H9 (cell line): Measurements from ENCODE around the gene TNFRSF19. TPM values are rescaled to one million over a fixed set of nuclear protein-coding genes. Genes with fewer than 3 reads are reported as not detected.

Experiments
- DNase-seq: peaks from one replicate; pipeline ENCODE4 v3.0.0-alpha.2; 2017
- H2AFZ ChIP-seq: one replicate; pipeline ENCODE4 v1.6.1; 2013; ENCODE audit warnings: mild to moderate bottlenecking, low read length, control low read depth, moderate library complexity
- H2AK5ac ChIP-seq: 2 replicates; pipeline ENCODE4 v1.6.1; 2013; ENCODE audit warnings: low read length, control low read depth, mixed read lengths; ENCODE audit not compliant: insufficient read length
- H2BK120ac ChIP-seq: one replicate; pipeline ENCODE4 v1.6.1; 2013; ENCODE audit warnings: low read depth, mild to moderate bottlenecking, low read length, control low read depth, inconsistent platforms; ENCODE audit not compliant: poor library complexity, severe bottlenecking
- H2BK12ac ChIP-seq: 2 replicates; pipeline ENCODE4 v1.6.1; 2013; ENCODE audit warnings: low read length, control low read depth, mixed read lengths, low read depth; ENCODE audit not compliant: insufficient read length
- H2BK15ac ChIP-seq: 2 replicates; pipeline ENCODE4 v1.6.1; 2013; ENCODE audit warnings: low read depth, low read length, control low read depth
- H2BK20ac ChIP-seq: one replicate; pipeline ENCODE4 v1.6.1; 2013; ENCODE audit warnings: low read depth, mild to moderate bottlenecking, low read length, control low read depth, inconsistent platforms; ENCODE audit not compliant: poor library complexity, severe bottlenecking
- H2BK5ac ChIP-seq: 2 replicates; pipeline ENCODE4 v1.6.1; 2013; ENCODE audit warnings: low read length, control low read depth, mixed read lengths; ENCODE audit not compliant: insufficient read length
- H3K14ac ChIP-seq: 2 replicates; pipeline ENCODE4 v1.6.1; 2013; ENCODE audit warnings: low read length, control low read depth; ENCODE audit not compliant: insufficient read depth
- H3K18ac ChIP-seq: 2 replicates; pipeline ENCODE4 v1.6.1; 2013; ENCODE audit warnings: low read depth, mild to moderate bottlenecking, mixed read lengths, low read length, control low read depth; ENCODE audit not compliant: insufficient read length
- H3K23ac ChIP-seq: 2 replicates; pipeline ENCODE4 v1.6.1; 2013; ENCODE audit warnings: low read length, control low read depth, mixed read lengths, low read depth; ENCODE audit not compliant: insufficient read length
- H3K23me2 ChIP-seq: 2 replicates; pipeline ENCODE4 v1.6.1; 2013; ENCODE audit warnings: low read depth, mild to moderate bottlenecking, mixed read lengths, low read length, control low read depth; ENCODE audit not compliant: insufficient read length, poor library complexity, severe bottlenecking
- H3K27ac ChIP-seq: 2 replicates; pipeline ENCODE4 v1.5.1; 2013; ENCODE audit warnings: low read length, control low read depth, mixed read lengths, low read depth; ENCODE audit not compliant: insufficient read length
- H3K27me3 ChIP-seq: 2 replicates; pipeline ENCODE4 v1.6.1; 2013; ENCODE audit warnings: low read length, control low read depth, inconsistent platforms; ENCODE audit not compliant: insufficient read depth
- H3K4ac ChIP-seq: 2 replicates; pipeline ENCODE4 v1.6.1; 2013; ENCODE audit warnings: low read depth, mild to moderate bottlenecking, control low read depth, inconsistent platforms, low read length, moderate library complexity
- H3K4me1 ChIP-seq: 2 replicates; pipeline ENCODE4 v1.6.1; 2013; ENCODE audit warnings: low read length, control low read depth, inconsistent platforms; ENCODE audit not compliant: insufficient read depth
- H3K4me2 ChIP-seq: 2 replicates; pipeline ENCODE4 v1.6.1; 2013; ENCODE audit warnings: low read length, control low read depth, mixed read lengths; ENCODE audit not compliant: insufficient read length, insufficient read depth
- H3K56ac ChIP-seq: 2 replicates; pipeline ENCODE4 v1.6.1; 2013; ENCODE audit warnings: low read depth, mild to moderate bottlenecking, mixed read lengths, low read length, control low read depth; ENCODE audit not compliant: insufficient read length
- H3K79me1 ChIP-seq: 2 replicates; pipeline ENCODE4 v1.6.1; 2013; ENCODE audit warnings: low read depth, mild to moderate bottlenecking, moderate library complexity, low read length, control low read depth, inconsistent platforms; ENCODE audit not compliant: insufficient read depth, poor library complexity, severe bottlenecking
- H3K79me2 ChIP-seq: 2 replicates; pipeline ENCODE4 v1.6.1; 2013; ENCODE audit warnings: low read length, control low read depth, inconsistent platforms; ENCODE audit not compliant: insufficient read depth
- H3K9ac ChIP-seq: 2 replicates; pipeline ENCODE4 v1.6.1; 2013; ENCODE audit warnings: low read length, control low read depth, mixed read lengths; ENCODE audit not compliant: insufficient read length; ENCODE audit errors: extremely low read depth
- H3K9me3 ChIP-seq: one replicate; pipeline ENCODE4 v1.6.1; 2013; ENCODE audit warnings: low read depth, low read length, inconsistent platforms; ENCODE audit not compliant: control insufficient read depth
- H3T11ph ChIP-seq: one replicate; pipeline ENCODE4 v1.6.1; 2013; ENCODE audit warnings: mild to moderate bottlenecking, low read length, control low read depth, inconsistent platforms
- H4K20me1 ChIP-seq: one replicate; pipeline ENCODE4 v1.6.1; 2013; ENCODE audit not compliant: control insufficient read depth, insufficient read length, insufficient read depth
- H4K5ac ChIP-seq: 2 replicates; pipeline ENCODE4 v1.6.1; 2013; ENCODE audit warnings: low read depth, mild to moderate bottlenecking, mixed read lengths, low read length, control low read depth; ENCODE audit not compliant: insufficient read length
- H4K8ac ChIP-seq: replicated peaks from 2 replicates; pipeline ENCODE4 v1.6.1; 2013; ENCODE audit warnings: low read length, control low read depth, mixed read lengths, low read depth; ENCODE audit not compliant: insufficient read length
- H4K91ac ChIP-seq: 2 replicates; pipeline ENCODE4 v1.6.1; 2013; ENCODE audit warnings: low read depth, mild to moderate bottlenecking, moderate library complexity, mixed read lengths, low read length, control low read depth; ENCODE audit not compliant: insufficient read length
- H3K27ac Mint-ChIP-seq, 3 experiments: 2 replicates in 2 of 3; 3 replicates in 1 of 3; pipeline ENCODE4 v1.8.0; 2020 to 2021; ENCODE audit warnings: mixed read lengths in 3 of 3, mild to moderate bottlenecking in 1 of 3, moderate library complexity in 1 of 3
- H3K27me3 Mint-ChIP-seq: 2 replicates; pipeline ENCODE4 v1.8.0; 2021; ENCODE audit warnings: low read depth, mild to moderate bottlenecking, moderate library complexity, mixed read lengths
- H3K36me3 Mint-ChIP-seq, 3 experiments: 2 replicates in 2 of 3; 3 replicates in 1 of 3; pipeline ENCODE4 v1.8.0; 2020 to 2021; ENCODE audit warnings: low read depth in 3 of 3, mixed read lengths in 3 of 3; ENCODE audit not compliant: insufficient read depth in 1 of 3
- H3K4me1 Mint-ChIP-seq, 2 experiments: 2 replicates each; pipeline ENCODE4 v1.8.0; 2020; ENCODE audit warnings: mixed read lengths in 2 of 2
- H3K4me3 Mint-ChIP-seq, 2 experiments: 2 replicates in 1 of 2; 3 replicates in 1 of 2; pipeline ENCODE4 v1.8.0; 2020 to 2021; ENCODE audit warnings: mild to moderate bottlenecking in 2 of 2, mixed read lengths in 2 of 2, moderate library complexity in 1 of 2
- H3K9me3 Mint-ChIP-seq, 2 experiments: 2 replicates in 1 of 2; 3 replicates in 1 of 2; pipeline ENCODE4 v1.8.0; 2020; ENCODE audit warnings: mild to moderate bottlenecking in 2 of 2, mixed read lengths in 2 of 2, moderate library complexity in 1 of 2
- CTCF ChIP-seq: fragments of 200-600 bp; sonication (generic); conservative IDR thresholded peaks from 3 replicates; pipeline ENCODE4 v1.8.0; 2021; ENCODE audit warnings: antibody characterized with exemption, mild to moderate bottlenecking
- WGBS: extraction: QIAGEN DNeasy Blood & Tissue Kit; methylation state at CpG from one replicate; pipeline ENCODE4 v1.1.7; 2013; ENCODE audit warnings: missing lambda C conversion rate, low lambda C conversion rate, mixed read lengths; ENCODE audit not compliant: insufficient read length; ENCODE audit errors: extremely low coverage; 5-methylcytosine and 5-hydroxymethylcytosine counted together
- total RNA-seq: library from RNA; stranded (reverse); gene quantifications from 2 replicates; pipeline ENCODE4 v1.2.1, GENCODE V29; 2021

TNFRSF19 gene
- total RNA-seq, 1 experiment from 2014 or later: 2.7 TPM

DNA sequence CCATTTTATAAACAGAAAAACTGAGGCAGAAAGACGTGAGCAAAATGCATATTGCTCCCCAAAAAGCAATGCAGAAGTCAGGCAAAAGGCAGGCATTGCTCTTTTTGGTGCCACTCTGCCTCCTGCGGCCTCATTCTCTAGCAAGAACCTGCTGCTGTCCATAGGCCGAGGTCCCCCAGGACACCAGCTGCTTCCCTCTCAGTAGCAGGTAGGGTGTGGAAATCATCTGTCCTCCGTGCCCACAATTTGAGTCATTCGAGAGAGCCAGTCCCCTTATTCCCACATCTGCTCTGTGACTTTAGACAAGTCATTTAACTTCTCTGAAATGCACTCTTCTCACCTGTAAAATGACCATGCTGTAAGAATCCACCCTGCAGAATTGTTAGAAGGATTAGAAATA lies 50.0 kb downstream of the TNFRSF19 start:
- Histone ChIP-seq H2BK15ac (no peak overlapping the region), H2AFZ (no peak overlapping the region), H3K9me3 (no peaks in the 10 kb centered on the region), H3K14ac (no peak overlapping the region), H2BK120ac (no peak overlapping the region), H3K4ac (no peak overlapping the region), H2BK12ac (no peak overlapping the region), H3K18ac (no peak overlapping the region), H3K79me2 (no peaks in the 10 kb centered on the region), H4K8ac (no peak overlapping the region), H3K4me1 (peaks cover 2% of the 10 kb centered on the region; the same call in 1 of the 2 replicates), H3K9ac (no peak overlapping the region), H3K4me2 (no peak overlapping the region), H2BK20ac (no peak overlapping the region), H3K27me3 (no peaks in the 10 kb centered on the region), H3T11ph (no peak overlapping the region), H2AK5ac (no peak overlapping the region), H3K23me2 (no peaks in the 10 kb centered on the region), H4K91ac (no peak overlapping the region), H3K27ac (no peak overlapping the region), H4K20me1 (no peaks in the 10 kb centered on the region), H2BK5ac (no peak overlapping the region), H3K79me1 (no peaks in the 10 kb centered on the region), H3K56ac (no peak overlapping the region), H3K23ac (no peak overlapping the region), H4K5ac (no peak overlapping the region)
- no peak for TF ChIP-seq CTCF
- Mint-ChIP-seq H3K36me3 (peaks cover 0 to 8% (median 0%) of the 10 kb centered on the region in 3 experiments; a peak in 3 of 7 replicates), H3K4me1 (peaks cover 28 to 34% of the 10 kb centered on the region in 2 experiments), H3K9me3 (peaks cover 0 to 3% of the 10 kb centered on the region in 2 experiments; a peak in 1 of 5 replicates), H3K27me3 (no peaks in the 10 kb centered on the region; the same call in 1 of the 2 replicates), H3K27ac (no peak overlapping the region), H3K4me3 (no peak overlapping the region)
- WGBS: no CpG with 5 or more reads among the region's 5 CpGs
- no peak for DNase-seq
